ENCODE measurements around the gene NFIA. TPM values are rescaled to one million over a fixed set of nuclear protein-coding genes. Genes with fewer than 3 reads are reported as not detected.

NFIA gene
- total RNA-seq, 1 experiment from 2014 or later: 20.9 TPM

DNA sequence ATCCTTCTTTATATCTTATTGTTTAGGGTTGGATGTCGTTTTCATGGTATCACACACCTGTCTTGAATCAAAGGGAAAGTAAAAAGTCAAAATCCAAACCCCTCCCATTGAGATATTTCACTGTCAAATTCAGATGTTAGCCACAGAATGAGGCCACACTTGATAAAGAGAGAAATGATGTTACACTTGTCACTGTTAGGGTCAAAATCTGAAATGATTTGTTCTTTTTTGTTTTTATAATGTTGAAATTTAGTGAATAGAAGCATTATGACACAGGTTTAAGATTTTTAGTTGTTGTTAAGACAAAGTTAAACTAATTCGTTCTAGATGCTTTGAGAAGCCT, 13.1 kb downstream of the NFIA start:
- Histone ChIP-seq H3K27ac (ENCODE audit: low read length) (no peak overlapping the region), H3K4me3 (ENCODE audit: low read depth in 2 of 2, low read length in 2 of 2) (no peak overlapping the region), H3K9me3 (ENCODE audit: control insufficient read depth, insufficient read depth, low read depth, low read length) (no peaks in the 10 kb centered on the region), H3K36me3 (ENCODE audit: control insufficient read depth, insufficient read depth, low read length) (no peaks in the 10 kb centered on the region; the same call in 1 of the 2 replicates), H3K27me3 (ENCODE audit: control insufficient read depth, insufficient read depth, low read length) (no peaks in the 10 kb centered on the region), H3K4me1 (ENCODE audit: control insufficient read depth, insufficient read depth, low read length) (peaks cover 20% of the 10 kb centered on the region)
- intact Hi-C loops (cut with micrococcal nuclease; ENCODE audit: unreplicated experiment): no loop called here
- DNase-seq (ENCODE audit: low read depth, low spot score) (no peak), ATAC-seq (no peak)
- in situ Hi-C loops (cut with HindIII; ENCODE audit: low pct_unique_long_range_greater_than_20kb, low sequenced_read_pairs): no loop called here
- TF ChIP-seq, protein P1, sequence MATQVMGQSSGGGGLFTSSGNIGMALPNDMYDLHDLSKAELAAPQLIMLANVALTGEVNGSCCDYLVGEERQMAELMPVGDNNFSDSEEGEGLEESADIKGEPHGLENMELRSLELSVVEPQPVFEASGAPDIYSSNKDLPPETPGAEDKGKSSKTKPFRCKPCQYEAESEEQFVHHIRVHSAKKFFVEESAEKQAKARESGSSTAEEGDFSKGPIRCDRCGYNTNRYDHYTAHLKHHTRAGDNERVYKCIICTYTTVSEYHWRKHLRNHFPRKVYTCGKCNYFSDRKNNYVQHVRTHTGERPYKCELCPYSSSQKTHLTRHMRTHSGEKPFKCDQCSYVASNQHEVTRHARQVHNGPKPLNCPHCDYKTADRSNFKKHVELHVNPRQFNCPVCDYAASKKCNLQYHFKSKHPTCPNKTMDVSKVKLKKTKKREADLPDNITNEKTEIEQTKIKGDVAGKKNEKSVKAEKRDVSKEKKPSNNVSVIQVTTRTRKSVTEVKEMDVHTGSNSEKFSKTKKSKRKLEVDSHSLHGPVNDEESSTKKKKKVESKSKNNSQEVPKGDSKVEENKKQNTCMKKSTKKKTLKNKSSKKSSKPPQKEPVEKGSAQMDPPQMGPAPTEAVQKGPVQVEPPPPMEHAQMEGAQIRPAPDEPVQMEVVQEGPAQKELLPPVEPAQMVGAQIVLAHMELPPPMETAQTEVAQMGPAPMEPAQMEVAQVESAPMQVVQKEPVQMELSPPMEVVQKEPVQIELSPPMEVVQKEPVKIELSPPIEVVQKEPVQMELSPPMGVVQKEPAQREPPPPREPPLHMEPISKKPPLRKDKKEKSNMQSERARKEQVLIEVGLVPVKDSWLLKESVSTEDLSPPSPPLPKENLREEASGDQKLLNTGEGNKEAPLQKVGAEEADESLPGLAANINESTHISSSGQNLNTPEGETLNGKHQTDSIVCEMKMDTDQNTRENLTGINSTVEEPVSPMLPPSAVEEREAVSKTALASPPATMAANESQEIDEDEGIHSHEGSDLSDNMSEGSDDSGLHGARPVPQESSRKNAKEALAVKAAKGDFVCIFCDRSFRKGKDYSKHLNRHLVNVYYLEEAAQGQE (IDR thresholded peaks at IDR 0.05; ENCODE audit: insufficient read depth in 1 of 2, low read depth in 2 of 2, low read length in 1 of 2): no peak
- TF ChIP-seq TCF7L2 (IDR thresholded peaks at IDR 0.05; ENCODE audit: low read depth, low read length) (no peak), POLR2AphosphoS5 (IDR thresholded peaks at IDR 0.05; ENCODE audit: low read depth, low read length) (no peak), SIN3A (IDR thresholded peaks at IDR 0.05; ENCODE audit: borderline replicate concordance, insufficient read depth, low read depth, low read length) (no peak)
- TF ChIP-seq, protein P2, sequence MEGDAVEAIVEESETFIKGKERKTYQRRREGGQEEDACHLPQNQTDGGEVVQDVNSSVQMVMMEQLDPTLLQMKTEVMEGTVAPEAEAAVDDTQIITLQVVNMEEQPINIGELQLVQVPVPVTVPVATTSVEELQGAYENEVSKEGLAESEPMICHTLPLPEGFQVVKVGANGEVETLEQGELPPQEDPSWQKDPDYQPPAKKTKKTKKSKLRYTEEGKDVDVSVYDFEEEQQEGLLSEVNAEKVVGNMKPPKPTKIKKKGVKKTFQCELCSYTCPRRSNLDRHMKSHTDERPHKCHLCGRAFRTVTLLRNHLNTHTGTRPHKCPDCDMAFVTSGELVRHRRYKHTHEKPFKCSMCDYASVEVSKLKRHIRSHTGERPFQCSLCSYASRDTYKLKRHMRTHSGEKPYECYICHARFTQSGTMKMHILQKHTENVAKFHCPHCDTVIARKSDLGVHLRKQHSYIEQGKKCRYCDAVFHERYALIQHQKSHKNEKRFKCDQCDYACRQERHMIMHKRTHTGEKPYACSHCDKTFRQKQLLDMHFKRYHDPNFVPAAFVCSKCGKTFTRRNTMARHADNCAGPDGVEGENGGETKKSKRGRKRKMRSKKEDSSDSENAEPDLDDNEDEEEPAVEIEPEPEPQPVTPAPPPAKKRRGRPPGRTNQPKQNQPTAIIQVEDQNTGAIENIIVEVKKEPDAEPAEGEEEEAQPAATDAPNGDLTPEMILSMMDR (IDR thresholded peaks at IDR 0.05): no peak
- CTCF ChIA-PET: no interaction called here
- POLR2A ChIA-PET: no interaction called here
- no TSS peak for BruUV-seq (replicated peaks)

DNA sequence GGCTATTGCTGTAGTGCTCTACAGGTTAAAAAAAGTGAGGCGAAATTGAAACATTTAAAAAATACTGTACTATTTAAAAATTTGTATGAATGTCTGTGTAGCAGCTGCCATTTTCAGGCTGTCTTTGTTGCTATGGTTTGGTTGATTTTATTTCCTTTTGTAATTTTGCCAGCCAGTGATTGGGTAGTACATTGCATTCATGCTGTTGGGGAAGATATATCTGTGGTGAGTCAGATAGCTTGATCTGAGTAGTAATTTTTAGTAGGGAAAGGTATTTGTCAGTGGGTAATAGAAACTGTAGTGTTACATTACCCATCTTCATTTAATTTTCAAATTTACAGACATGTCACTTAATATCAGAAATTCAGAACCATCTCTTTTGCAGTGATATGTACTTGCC, 15.0 kb downstream of the NFIA start:
- no TSS peak for BruUV-seq (replicated peaks)
- TF ChIP-seq POLR2AphosphoS5 (IDR thresholded peaks at IDR 0.05; ENCODE audit: low read depth, low read length) (no peak), SIN3A (IDR thresholded peaks at IDR 0.05; ENCODE audit: borderline replicate concordance, insufficient read depth, low read depth, low read length) (no peak), TCF7L2 (IDR thresholded peaks at IDR 0.05; ENCODE audit: low read depth, low read length) (no peak)
- TF ChIP-seq, protein P2 (IDR thresholded peaks at IDR 0.05): no peak
- TF ChIP-seq, protein P1 (IDR thresholded peaks at IDR 0.05; ENCODE audit: insufficient read depth in 1 of 2, low read depth in 2 of 2, low read length in 1 of 2): no peak
- intact Hi-C loops (cut with micrococcal nuclease; ENCODE audit: unreplicated experiment) (no loop called here), in situ Hi-C loops (cut with HindIII; ENCODE audit: low pct_unique_long_range_greater_than_20kb, low sequenced_read_pairs) (no loop called here)
- no peaks in the 10 kb centered on the region for H3K36me3 ChIP-seq (ENCODE audit: control insufficient read depth, insufficient read depth, low read length)
- ChIA-PET POLR2A (no interaction called here), CTCF (no interaction called here)
- no peaks in the 10 kb centered on the region for H3K9me3 ChIP-seq (ENCODE audit: control insufficient read depth, insufficient read depth, low read depth, low read length)
- H3K27ac ChIP-seq (ENCODE audit: low read length): no peak overlapping the region
- H3K27me3 ChIP-seq (ENCODE audit: control insufficient read depth, insufficient read depth, low read length): no peaks in the 10 kb centered on the region
- no peak overlapping the region for H3K4me3 ChIP-seq (ENCODE audit: low read depth in 2 of 2, low read length in 2 of 2)
- DNase-seq (ENCODE audit: low read depth, low spot score) (no peak), ATAC-seq (no peak)
- peaks cover 4% of the 10 kb centered on the region for H3K4me1 ChIP-seq (ENCODE audit: control insufficient read depth, insufficient read depth, low read length)

Measured in Panc1 (cell line).